ENCODE measurements around the gene DNAAF5. TPM values are rescaled to one million over a fixed set of nuclear protein-coding genes. Genes with fewer than 3 reads are reported as not detected.

DNAAF5 gene
- total and polyA plus RNA-seq, 2 of the 4 experiments (the other 2 are of a cell fraction) = 12.4 to 32.6 TPM

GRCh38 chr7:820341-820740, 93.8 kb downstream of the DNAAF5 start:
- no peaks in the 10 kb centered on the region for H3K27me3 ChIP-seq (ENCODE audit: control insufficient read depth, insufficient read depth, low read length)
- H2AK9ac ChIP-seq (replicated peaks; ENCODE audit: low read depth, low read length, poor library complexity) = no peak overlapping the region
- H4K20me1 ChIP-seq (ENCODE audit: insufficient read depth, low read length) = peaks cover 56% of the 10 kb centered on the region
- H3K4me1 ChIP-seq (ENCODE audit: control insufficient read depth, insufficient read depth, low read length) = peaks cover 17% of the 10 kb centered on the region
- no peak overlapping the region for H2BK120ac ChIP-seq (ENCODE audit: low read depth, low read length)
- no peak for ATAC-seq (ENCODE audit: low read depth)
- H2BK20ac ChIP-seq (ENCODE audit: low read depth, low read length) = no peak overlapping the region
- no peak overlapping the region for H2AFZ ChIP-seq (replicated peaks; ENCODE audit: low read length, poor library complexity)
- no peak overlapping the region for H3K4me3 ChIP-seq (ENCODE audit: insufficient read depth, low read depth, low read length)
- no peak overlapping the region for H3K14ac ChIP-seq (replicated peaks; ENCODE audit: low read depth, low read length)
- ChIA-PET POLR2A (ENCODE audit: unreplicated experiment) (no interaction called here), CTCF (no interaction called here)
- H3K23ac ChIP-seq (ENCODE audit: low read depth, low read length) = no peak overlapping the region
- H3K9ac ChIP-seq (ENCODE audit: low read depth, low read length) = no peak overlapping the region
- no peak overlapping the region for H3K4me2 ChIP-seq (ENCODE audit: low read depth, low read length)
- H3K9me1 ChIP-seq (ENCODE audit: insufficient read depth, low read length) = peaks cover 31% of the 10 kb centered on the region
- no peak overlapping the region for H4K8ac ChIP-seq (ENCODE audit: low read depth in 2 of 2, low read length in 2 of 2)
- WGBS, 2 experiments (ENCODE audit: extremely low coverage in 2 of 2, insufficient read length in 1 of 2) = no CpG with 5 or more reads among the region's 1 CpG
- no peak overlapping the region for H3K56ac ChIP-seq (ENCODE audit: extremely low read depth, insufficient read depth, low read length)
- intact Hi-C loops (cut with micrococcal nuclease) = no loop called here
- no TSS peak for BruUV-seq (replicated peaks)
- no peak overlapping the region for H3K18ac ChIP-seq (ENCODE audit: low read depth, low read length)
- TF ChIP-seq RFX5 (IDR thresholded peaks at IDR 0.05; ENCODE audit: low read depth, low read length) = no peak
- no peak for TF ChIP-seq CTCF (conservative IDR thresholded peaks at IDR 0.05; ENCODE audit: low read depth, low read length)
- TF ChIP-seq POLR2A (IDR thresholded peaks at IDR 0.05; ENCODE audit: low read depth, low read length) = no peak
- no peak for TF ChIP-seq RAD21 (IDR thresholded peaks at IDR 0.05; ENCODE audit: low read length)
- no peak for TF ChIP-seq NFE2L2 (IDR thresholded peaks at IDR 0.05; ENCODE audit: low read depth, low read length)
- peak; percentile 46; the same call in 1 of the 2 replicates for TF ChIP-seq MAFK (IDR thresholded peaks at IDR 0.05; ENCODE audit: low read depth, low read length)
- no peaks in the 10 kb centered on the region for H3K9me3 ChIP-seq (ENCODE audit: control insufficient read depth, insufficient read depth, low read length)
- H3K36me3 ChIP-seq (ENCODE audit: control insufficient read depth, insufficient read depth, low read length) = peaks cover 3% of the 10 kb centered on the region
- in situ Hi-C loops (cut with MboI; ENCODE audit: low sequenced_read_pairs) = no loop called here
- no peak overlapping the region for H2BK5ac ChIP-seq (ENCODE audit: low read depth, low read length, poor library complexity, severe bottlenecking)
- DNase-seq = no peak
- no peak overlapping the region for H3K4ac ChIP-seq (ENCODE audit: low read depth, low read length)
- H3K27ac ChIP-seq (ENCODE audit: insufficient read depth, low read length) = no peak overlapping the region
- no peak overlapping the region for H4K5ac ChIP-seq (ENCODE audit: low read depth, low read length)
- H3K79me1 ChIP-seq (ENCODE audit: low read depth in 1 of 2, low read length in 2 of 2) = peaks cover 2 to 67% of the 10 kb centered on the region in 2 experiments; a peak in 3 of 4 replicates
- no peak overlapping the region for H2AK5ac ChIP-seq (ENCODE audit: low read depth, low read length)
- dilution Hi-C loops (cut with HindIII; ENCODE audit: low sequenced_read_pairs, unreplicated experiment) = no loop called here
- no peak overlapping the region for H2BK15ac ChIP-seq (ENCODE audit: low read depth, low read length)
- H4K91ac ChIP-seq (ENCODE audit: insufficient read depth, low read depth, low read length) = no peak overlapping the region
